ENCODE data around the gene ACTRT2. TPM values are rescaled to one million over a fixed set of nuclear protein-coding genes. Genes with fewer than 3 reads are reported as not detected.

The ACTRT2 gene
- total RNA-seq, 1 donor from 2014 or later: not detected

GRCh38 chr1:3022976-3023375 lies 1.7 kb downstream of the ACTRT2 start:
- intact Hi-C loops (cut with micrococcal nuclease): no loop called here
- Mint-ChIP-seq H3K4me3 (no peak overlapping the region), H3K9me3 (no peaks in the 10 kb centered on the region), H3K4me1 (no peaks in the 10 kb centered on the region), H3K27me3 (no peaks in the 10 kb centered on the region), H3K27ac (no peak overlapping the region), H3K36me3 (ENCODE audit: low read depth) (no peaks in the 10 kb centered on the region)
- no peak for DNase-seq

- Mint-ChIP-seq H3K4me1 (no peaks in the 10 kb centered on the region), H3K36me3 (ENCODE audit: low read depth) (no peaks in the 10 kb centered on the region), H3K4me3 (no peak overlapping the region), H3K9me3 (no peaks in the 10 kb centered on the region), H3K27ac (no peak overlapping the region), H3K27me3 (no peaks in the 10 kb centered on the region)
- intact Hi-C loops (cut with micrococcal nuclease): no loop called here
- DNase-seq: no peak
Measured at GRCh38 chr1:3024019-3024418, 2.8 kb downstream of the ACTRT2 start.

- Mint-ChIP-seq H3K4me3 (no peak overlapping the region), H3K27me3 (no peaks in the 10 kb centered on the region), H3K9me3 (no peaks in the 10 kb centered on the region), H3K36me3 (ENCODE audit: low read depth) (no peaks in the 10 kb centered on the region), H3K27ac (no peak overlapping the region), H3K4me1 (no peaks in the 10 kb centered on the region)
- DNase-seq: no peak
- intact Hi-C loops (cut with micrococcal nuclease): no loop called here
Measured at GRCh38 chr1:3024588-3024987, 3.3 kb downstream of the ACTRT2 start.

- H3K9me3 Mint-ChIP-seq: no peaks in the 10 kb centered on the region
- no peaks in the 10 kb centered on the region for H3K27me3 Mint-ChIP-seq
- intact Hi-C loops (cut with micrococcal nuclease): no loop called here
- DNase-seq: no peak
- no peaks in the 10 kb centered on the region for H3K4me1 Mint-ChIP-seq
- H3K27ac Mint-ChIP-seq: no peak overlapping the region
- no peak overlapping the region for H3K4me3 Mint-ChIP-seq
- H3K36me3 Mint-ChIP-seq (ENCODE audit: low read depth): no peaks in the 10 kb centered on the region
Measured at GRCh38 chr1:3026124-3026523, 4.9 kb downstream of the ACTRT2 start.

GRCh38 chr1:3026581-3027391 lies 5.5 kb downstream of the ACTRT2 start:
- H3K27me3 Mint-ChIP-seq: no peaks in the 10 kb centered on the region
- H3K27ac Mint-ChIP-seq: no peak overlapping the region
- no peak for DNase-seq
- no peaks in the 10 kb centered on the region for H3K9me3 Mint-ChIP-seq
- intact Hi-C loops (cut with micrococcal nuclease): no loop called here
- H3K4me3 Mint-ChIP-seq: no peak overlapping the region
- no peaks in the 10 kb centered on the region for H3K4me1 Mint-ChIP-seq
- no peaks in the 10 kb centered on the region for H3K36me3 Mint-ChIP-seq (ENCODE audit: low read depth)

GRCh38 chr1:3027611-3028371 lies 6.5 kb downstream of the ACTRT2 start:
- Mint-ChIP-seq H3K27me3 (no peaks in the 10 kb centered on the region), H3K4me1 (no peaks in the 10 kb centered on the region), H3K4me3 (no peak overlapping the region), H3K9me3 (no peaks in the 10 kb centered on the region), H3K27ac (no peak overlapping the region), H3K36me3 (ENCODE audit: low read depth) (no peaks in the 10 kb centered on the region)
- DNase-seq: no peak
- intact Hi-C loops (cut with micrococcal nuclease): no loop called here

- Mint-ChIP-seq H3K36me3 (ENCODE audit: low read depth) (no peaks in the 10 kb centered on the region), H3K4me1 (no peaks in the 10 kb centered on the region), H3K9me3 (no peaks in the 10 kb centered on the region), H3K27ac (no peak overlapping the region), H3K4me3 (no peak overlapping the region), H3K27me3 (no peaks in the 10 kb centered on the region)
- intact Hi-C loops (cut with micrococcal nuclease): no loop called here
- DNase-seq: no peak
Measured at GRCh38 chr1:3028531-3029282, 7.4 kb downstream of the ACTRT2 start.

GRCh38 chr1:3029481-3029961 lies 8.3 kb downstream of the ACTRT2 start:
- Mint-ChIP-seq H3K9me3 (no peaks in the 10 kb centered on the region), H3K27ac (no peak overlapping the region), H3K4me3 (no peak overlapping the region), H3K36me3 (ENCODE audit: low read depth) (no peaks in the 10 kb centered on the region), H3K27me3 (no peaks in the 10 kb centered on the region), H3K4me1 (no peaks in the 10 kb centered on the region)
- DNase-seq: no peak
- intact Hi-C loops (cut with micrococcal nuclease): no loop called here

- H3K36me3 Mint-ChIP-seq (ENCODE audit: low read depth): no peaks in the 10 kb centered on the region
- no peak overlapping the region for H3K4me3 Mint-ChIP-seq
- no peaks in the 10 kb centered on the region for H3K4me1 Mint-ChIP-seq
- H3K27me3 Mint-ChIP-seq: no peaks in the 10 kb centered on the region
- H3K9me3 Mint-ChIP-seq: no peaks in the 10 kb centered on the region
- DNase-seq: no peak
- intact Hi-C loops (cut with micrococcal nuclease): no loop called here
- H3K27ac Mint-ChIP-seq: no peak overlapping the region
Measured at GRCh38 chr1:3029991-3030662, 8.9 kb downstream of the ACTRT2 start.

- intact Hi-C loops (cut with micrococcal nuclease): no loop called here
- H3K27me3 Mint-ChIP-seq: no peaks in the 10 kb centered on the region
- H3K9me3 Mint-ChIP-seq: no peaks in the 10 kb centered on the region
- H3K4me3 Mint-ChIP-seq: no peak overlapping the region
- no peaks in the 10 kb centered on the region for H3K36me3 Mint-ChIP-seq (ENCODE audit: low read depth)
- H3K27ac Mint-ChIP-seq: no peak overlapping the region
- no peak for DNase-seq
- no peaks in the 10 kb centered on the region for H3K4me1 Mint-ChIP-seq
Measured at GRCh38 chr1:3030663-3031381, 9.6 kb downstream of the ACTRT2 start.

- no peaks in the 10 kb centered on the region for H3K4me1 Mint-ChIP-seq
- H3K9me3 Mint-ChIP-seq: no peaks in the 10 kb centered on the region
- no peaks in the 10 kb centered on the region for H3K36me3 Mint-ChIP-seq (ENCODE audit: low read depth)
- H3K27me3 Mint-ChIP-seq: no peaks in the 10 kb centered on the region
- intact Hi-C loops (cut with micrococcal nuclease): no loop called here
- H3K4me3 Mint-ChIP-seq: no peak overlapping the region
- H3K27ac Mint-ChIP-seq: no peak overlapping the region
- no peak for DNase-seq
Measured at GRCh38 chr1:3031401-3032221, 10.3 kb downstream of the ACTRT2 start.

GRCh38 chr1:3032371-3033039 lies 11.2 kb downstream of the ACTRT2 start:
- no peaks in the 10 kb centered on the region for H3K36me3 Mint-ChIP-seq (ENCODE audit: low read depth)
- H3K27ac Mint-ChIP-seq: no peak overlapping the region
- H3K4me1 Mint-ChIP-seq: no peaks in the 10 kb centered on the region
- no peaks in the 10 kb centered on the region for H3K9me3 Mint-ChIP-seq
- intact Hi-C loops (cut with micrococcal nuclease): no loop called here
- no peak for DNase-seq
- H3K27me3 Mint-ChIP-seq: no peaks in the 10 kb centered on the region
- no peak overlapping the region for H3K4me3 Mint-ChIP-seq

All from activated CD4-positive, alpha-beta T cell treated with anti-CD3 and anti-CD28 coated beads, Interleukin-2, amount 10 ng/mL, durations not matched to agents 24 days and 14 days (primary cell).